PC-3 (cell line): Measurements from ENCODE around the gene GSTM2. TPM values are rescaled to one million over a fixed set of nuclear protein-coding genes. Genes with fewer than 3 reads are reported as not detected.

Experiments
- ATAC-seq: fragments of 200-7000 bp; cut with Tn5 transposase; 2 replicates; pipeline ENCODE4 v1.9.1; 2020; ENCODE audit warnings: mild to moderate bottlenecking, moderate library complexity
- BruUV-seq: library from RNA; stranded (reverse); fragments of 400-500 nt; replicated peaks from 2 replicates; lab custom pipeline; 2021; lab: Mats Ljungman, UMichigan
- CTCF ChIA-PET: fragments of 300-600 bp; sonication (Branson Sonifier 250); formaldehyde crosslinking; loops from one replicate; lab custom pipeline; 2022; ENCODE audit warnings: antibody characterized with exemption; lab: Charles Lee
- POLR2A ChIA-PET: fragments of 300-600 bp; sonication (Branson Sonifier 250); formaldehyde crosslinking; loops from one replicate; lab custom pipeline; 2022; ENCODE audit warnings: antibody characterized with exemption; ENCODE audit not compliant: unreplicated experiment; lab: Charles Lee
- DNase-seq: peaks from one replicate; pipeline ENCODE4 v3.0.0-alpha.2; 2015
- H2AFZ ChIP-seq: fragments of 300-600 bp; sonication (generic); 2 replicates; pipeline ENCODE4 v1.6.0; 2016; ENCODE audit warnings: antibody characterized with exemption, low read length
- H3F3A ChIP-seq: fragments of 300-600 bp; sonication (generic); one replicate; pipeline ENCODE4 v1.6.0; 2017; ENCODE audit warnings: antibody characterized with exemption, low read length, control low read depth, mild to moderate bottlenecking; ENCODE audit not compliant: unreplicated experiment
- H3K27ac ChIP-seq: fragments of 300-600 bp; sonication (generic); 2 replicates; pipeline ENCODE4 v1.5.1; 2016; ENCODE audit warnings: mild to moderate bottlenecking, low read length
- H3K27me3 ChIP-seq: fragments of 300-600 bp; sonication (generic); 2 replicates; pipeline ENCODE4 v1.6.1; 2016; ENCODE audit warnings: low read length, mixed read lengths
- H3K36me3 ChIP-seq: fragments of 300-600 bp; sonication (generic); 2 replicates; pipeline ENCODE4 v1.6.1; 2016; ENCODE audit warnings: low read depth, mixed run types, low read length, mixed read lengths
- H3K4me1 ChIP-seq: fragments of 300-600 bp; sonication (generic); 2 replicates; pipeline ENCODE4 v1.5.1; 2016; ENCODE audit warnings: low read length; ENCODE audit not compliant: insufficient read depth
- H3K4me2 ChIP-seq: fragments of 300-600 bp; sonication (generic); 2 replicates; pipeline ENCODE4 v1.6.0; 2016; ENCODE audit warnings: low read length
- H3K4me3 ChIP-seq: fragments of 300-600 bp; sonication (generic); 2 replicates; pipeline ENCODE4 v1.5.1; 2016; ENCODE audit warnings: mild to moderate bottlenecking, low read length, mixed read lengths
- H3K79me2 ChIP-seq: fragments of 300-600 bp; sonication (generic); 2 replicates; pipeline ENCODE4 v1.6.1; 2017; ENCODE audit warnings: low read length, mixed read lengths
- H3K9ac ChIP-seq: fragments of 300-600 bp; sonication (generic); 2 replicates; pipeline ENCODE4 v1.6.0; 2016; ENCODE audit warnings: mild to moderate bottlenecking, low read length
- H3K9me2 ChIP-seq: fragments of 300-600 bp; sonication (generic); replicated peaks from 2 replicates; pipeline ENCODE4 v1.6.1; 2016; ENCODE audit warnings: mixed run types, low read length, mixed read lengths
- H3K9me3 ChIP-seq: fragments of 300-600 bp; sonication (generic); 2 replicates; pipeline ENCODE4 v1.6.1; 2016; ENCODE audit warnings: low read length, mixed read lengths
- H4K20me1 ChIP-seq: fragments of 300-600 bp; sonication (generic); 2 replicates; pipeline ENCODE4 v1.6.1; 2016; ENCODE audit warnings: low read length, mixed read lengths
- EZH2 ChIP-seq: fragments of 300-600 bp; sonication (generic); IDR thresholded peaks from one replicate; pipeline ENCODE4 v1.6.1; 2017; ENCODE audit warnings: antibody characterized with exemption, mild to moderate bottlenecking, low read length; ENCODE audit not compliant: unreplicated experiment
- EZH2phosphoT487 ChIP-seq: fragments of 300-600 bp; sonication (generic); IDR thresholded peaks from 2 replicates; pipeline ENCODE4 v1.6.1; 2018; ENCODE audit warnings: mild to moderate bottlenecking, antibody characterized with exemption, low read length, borderline replicate concordance
- intact Hi-C: fragments of 100-400 bp; cut with micrococcal nuclease; formaldehyde crosslinking; loops from 2 replicates; pipeline ENCODE4 v1.9.0; 2023
- total RNA-seq: library from RNA; depleted of rRNA; stranded (reverse); fragments of >200 nt; gene quantifications from 2 replicates; pipeline ENCODE4 v1.2.3, GENCODE V29; 2014
- TF ChIP-seq, protein P1 (sequence below): fragments of 300-600 bp; sonication (generic); conservative IDR thresholded peaks from 2 replicates; pipeline ENCODE4 v1.5.1; 2017; ENCODE audit warnings: antibody characterized with exemption, low read depth, mild to moderate bottlenecking, low read length

The GSTM2 gene
- total RNA-seq, 1 experiment from 2014 or later = 38.6 TPM

DNA sequence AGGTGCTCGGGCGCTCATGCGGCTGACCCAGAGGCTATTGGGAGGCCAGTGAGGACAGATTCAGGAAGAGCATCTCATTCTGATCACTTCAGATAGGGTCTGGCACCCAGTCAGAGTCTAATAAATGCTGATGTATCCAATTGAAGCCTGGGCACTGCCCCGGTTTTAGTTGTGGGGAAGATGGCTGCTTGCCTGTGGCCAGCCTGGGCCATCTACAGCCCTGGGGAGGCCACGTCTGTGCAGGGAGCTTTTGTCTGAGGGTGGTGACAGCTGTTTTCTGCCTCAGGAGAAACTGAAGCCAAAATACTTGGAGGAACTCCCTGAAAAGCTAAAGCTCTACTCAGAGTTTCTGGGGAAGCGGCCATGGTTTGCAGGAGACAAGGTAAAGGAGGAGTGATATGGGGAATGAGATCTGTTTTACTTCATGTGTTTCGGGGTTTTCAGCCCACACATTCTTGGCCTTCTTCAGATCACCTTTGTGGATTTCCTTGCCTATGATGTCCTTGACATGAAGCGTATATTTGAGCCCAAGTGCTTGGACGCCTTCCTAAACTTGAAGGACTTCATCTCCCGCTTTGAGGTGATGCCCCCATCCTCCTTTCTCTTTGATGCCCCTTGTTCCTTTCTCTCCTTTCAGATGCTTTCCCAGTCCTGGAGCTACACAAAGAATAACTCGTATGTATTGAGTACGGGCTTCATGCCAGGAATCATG, 47.0 kb downstream of the GSTM2 start:
- TF ChIP-seq EZH2phosphoT487 = no peak
- TF ChIP-seq, protein P1, sequence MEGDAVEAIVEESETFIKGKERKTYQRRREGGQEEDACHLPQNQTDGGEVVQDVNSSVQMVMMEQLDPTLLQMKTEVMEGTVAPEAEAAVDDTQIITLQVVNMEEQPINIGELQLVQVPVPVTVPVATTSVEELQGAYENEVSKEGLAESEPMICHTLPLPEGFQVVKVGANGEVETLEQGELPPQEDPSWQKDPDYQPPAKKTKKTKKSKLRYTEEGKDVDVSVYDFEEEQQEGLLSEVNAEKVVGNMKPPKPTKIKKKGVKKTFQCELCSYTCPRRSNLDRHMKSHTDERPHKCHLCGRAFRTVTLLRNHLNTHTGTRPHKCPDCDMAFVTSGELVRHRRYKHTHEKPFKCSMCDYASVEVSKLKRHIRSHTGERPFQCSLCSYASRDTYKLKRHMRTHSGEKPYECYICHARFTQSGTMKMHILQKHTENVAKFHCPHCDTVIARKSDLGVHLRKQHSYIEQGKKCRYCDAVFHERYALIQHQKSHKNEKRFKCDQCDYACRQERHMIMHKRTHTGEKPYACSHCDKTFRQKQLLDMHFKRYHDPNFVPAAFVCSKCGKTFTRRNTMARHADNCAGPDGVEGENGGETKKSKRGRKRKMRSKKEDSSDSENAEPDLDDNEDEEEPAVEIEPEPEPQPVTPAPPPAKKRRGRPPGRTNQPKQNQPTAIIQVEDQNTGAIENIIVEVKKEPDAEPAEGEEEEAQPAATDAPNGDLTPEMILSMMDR = no peak
- TF ChIP-seq EZH2 = no peak
- ChIA-PET CTCF (no interaction called here), POLR2A (no interaction called here)

DNA sequence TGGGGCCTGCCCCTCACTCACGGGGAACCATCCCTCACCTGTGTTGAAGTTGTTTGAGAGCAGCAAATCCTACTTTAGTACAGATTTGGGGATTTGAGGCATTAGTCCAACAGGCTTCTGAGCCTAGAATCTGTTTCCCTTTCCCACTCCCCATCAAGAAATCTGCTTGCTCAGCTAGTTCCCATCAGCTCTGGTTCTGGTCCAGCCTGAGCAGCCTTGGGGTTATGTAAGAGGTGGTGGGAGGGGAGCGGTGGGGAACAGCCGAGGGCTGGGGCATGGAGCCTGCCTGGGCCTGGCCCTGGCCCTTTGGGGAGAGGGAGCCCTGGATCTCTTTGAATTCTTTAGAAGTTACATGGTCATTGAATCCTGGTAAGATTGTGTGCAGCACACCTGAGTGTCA, 48.3 kb downstream of the GSTM2 start:
- Histone ChIP-seq H3K27ac (no peak overlapping the region), H3F3A (no peaks in the 10 kb centered on the region), H3K4me1 (peaks cover 9% of the 10 kb centered on the region), H3K4me2 (no peak overlapping the region), H4K20me1 (no peaks in the 10 kb centered on the region), H3K27me3 (no peaks in the 10 kb centered on the region), H3K4me3 (no peak overlapping the region), H3K9ac (no peak overlapping the region), H3K9me3 (no peaks in the 10 kb centered on the region), H3K79me2 (no peaks in the 10 kb centered on the region), H3K9me2 (no peaks in the 10 kb centered on the region), H2AFZ (no peak overlapping the region), H3K36me3 (no peaks in the 10 kb centered on the region)
- DNase-seq (no peak), ATAC-seq (no peak)
- ChIA-PET POLR2A (no interaction called here), CTCF (no interaction called here)
- no TSS peak for BruUV-seq
- TF ChIP-seq, protein P1 = no peak
- TF ChIP-seq EZH2 (no peak), EZH2phosphoT487 (no peak)
- intact Hi-C loops = no loop called here

More for the DNA sequence above, 47.0 kb downstream of the GSTM2 start:
- Histone ChIP-seq H4K20me1 (no peaks in the 10 kb centered on the region), H3K4me1 (peaks cover 8% of the 10 kb centered on the region), H3F3A (no peaks in the 10 kb centered on the region), H3K9me2 (no peaks in the 10 kb centered on the region), H3K27me3 (no peaks in the 10 kb centered on the region), H3K79me2 (no peaks in the 10 kb centered on the region), H3K4me2 (no peak overlapping the region), H2AFZ (no peak overlapping the region), H3K27ac (no peak overlapping the region), H3K9ac (no peak overlapping the region), H3K4me3 (no peak overlapping the region), H3K9me3 (no peaks in the 10 kb centered on the region), H3K36me3 (no peaks in the 10 kb centered on the region)
- BruUV-seq = no TSS peak
- DNase-seq = no peak
- intact Hi-C loops = no loop called here
- ATAC-seq = no peak

DNA sequence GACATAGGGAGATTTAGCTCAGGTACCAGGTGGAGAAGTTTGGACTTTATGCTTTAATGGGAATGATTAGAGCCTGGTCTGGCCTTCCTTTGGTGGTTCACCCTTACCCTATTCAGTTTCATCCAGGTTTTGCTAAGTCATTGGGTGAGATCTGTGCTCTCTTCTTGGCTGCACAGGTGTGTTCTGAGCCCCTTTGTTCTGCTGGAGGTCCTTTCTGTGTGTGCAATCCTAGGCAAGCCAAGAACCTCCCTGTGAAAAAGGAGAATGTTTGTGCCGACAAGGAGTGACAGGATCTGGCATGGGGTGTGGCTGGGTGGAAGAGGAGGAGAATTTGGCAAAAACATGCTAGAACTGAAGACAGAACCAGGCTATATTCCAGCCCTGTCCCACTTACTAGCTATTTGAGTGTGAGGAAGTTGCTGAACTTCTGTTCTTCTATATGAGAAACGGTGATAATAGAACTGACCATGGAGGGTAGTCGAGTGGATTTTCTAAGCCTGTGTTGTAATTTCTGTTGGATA, 48.8 kb downstream of the GSTM2 start:
- DNase-seq (no peak), ATAC-seq (no peak)
- H3K36me3 ChIP-seq = no peaks in the 10 kb centered on the region
- no peaks in the 10 kb centered on the region for H3K27me3 ChIP-seq
- H3K9me3 ChIP-seq = no peaks in the 10 kb centered on the region
- H2AFZ ChIP-seq = no peak overlapping the region
- no peaks in the 10 kb centered on the region for H3K9me2 ChIP-seq
- peaks cover 9% of the 10 kb centered on the region for H3K4me1 ChIP-seq
- CTCF ChIA-PET = no interaction called here
- no peak overlapping the region for H3K4me2 ChIP-seq
- no peaks in the 10 kb centered on the region for H3F3A ChIP-seq
- TF ChIP-seq, protein P1 = no peak
- TF ChIP-seq EZH2phosphoT487 (no peak), EZH2 (no peak)
- no peaks in the 10 kb centered on the region for H3K79me2 ChIP-seq
- no TSS peak for BruUV-seq
- H4K20me1 ChIP-seq = no peaks in the 10 kb centered on the region
- H3K4me3 ChIP-seq = no peak overlapping the region
- H3K9ac ChIP-seq = no peak overlapping the region
- H3K27ac ChIP-seq = no peak overlapping the region
- intact Hi-C loops = no loop called here
- POLR2A ChIA-PET = no interaction called here
